Stimulated activated CD8-positive, alpha-beta memory T cell treated with anti-CD3 and anti-CD28 coated beads, Interleukin-4, amount 100 ng/mL, for 4 hours (primary cell): ENCODE data around the gene MACF1.
"Not testable (repeated sequence)": the region's sequence is repeated elsewhere in the genome, so short reads cannot be mapped to it uniquely, and the experiment has no call there.

Source experiments
- DNase-seq, 2 donors: peaks; one replicate each; pipeline ENCODE4 v3.0.0-alpha.2; 2020; ENCODE audit warnings: low read depth in 2 of 2, low spot score in 1 of 2

Gene MACF1

GRCh38 chr1:39450041-39450440, 245.5 kb downstream of the MACF1 start:
- not testable (repeated sequence) for DNase-seq

GRCh38 chr1:39450956-39451606, 246.6 kb downstream of the MACF1 start:
- DNase-seq: no peak

- no peak for DNase-seq
Observed at GRCh38 chr1:39452081-39452480, 247.6 kb downstream of the MACF1 start.

GRCh38 chr1:39452540-39452939, 248.0 kb downstream of the MACF1 start:
- DNase-seq: no peak

GRCh38 chr1:39453603-39454002, 249.1 kb downstream of the MACF1 start:
- no peak for DNase-seq

- no peak for DNase-seq
Observed at GRCh38 chr1:39458991-39459390, 254.5 kb downstream of the MACF1 start.

GRCh38 chr1:39462074-39462473, 257.6 kb downstream of the MACF1 start:
- DNase-seq: no peak

GRCh38 chr1:39466413-39467107, 262.1 kb downstream of the MACF1 start:
- DNase-seq: no peak

GRCh38 chr1:39467108-39467720, 262.7 kb downstream of the MACF1 start:
- DNase-seq: not testable (repeated sequence)

- DNase-seq: no peak
Observed at GRCh38 chr1:39469150-39469549, 264.7 kb downstream of the MACF1 start.

- no peak for DNase-seq
Observed at GRCh38 chr1:39470040-39470439, 265.5 kb downstream of the MACF1 start.

GRCh38 chr1:39472826-39473225, 268.3 kb downstream of the MACF1 start:
- no peak for DNase-seq

- no peak for DNase-seq
Observed at GRCh38 chr1:39473324-39473723, 268.8 kb downstream of the MACF1 start.

GRCh38 chr1:39474810-39475209, 270.3 kb downstream of the MACF1 start:
- DNase-seq: no peak

- DNase-seq: not testable (repeated sequence)
Observed at GRCh38 chr1:39475551-39475950, 271.1 kb downstream of the MACF1 start.

GRCh38 chr1:39478126-39478915, 273.8 kb downstream of the MACF1 start:
- no peak for DNase-seq

- DNase-seq: no peak
Observed at GRCh38 chr1:39481289-39481688, 276.8 kb downstream of the MACF1 start.

GRCh38 chr1:39483276-39483675, 278.8 kb downstream of the MACF1 start:
- no peak for DNase-seq

- no peak for DNase-seq
Observed at GRCh38 chr1:39484564-39484963, 280.1 kb downstream of the MACF1 start.

GRCh38 chr1:39485046-39485803, 280.7 kb downstream of the MACF1 start:
- DNase-seq: no peak

- DNase-seq: no peak
Observed at GRCh38 chr1:39488012-39488545, 283.6 kb downstream of the MACF1 start.
